Myocyte (in vitro differentiated cells): ENCODE data around the gene NUB1. TPM values are rescaled to one million over a fixed set of nuclear protein-coding genes. Genes with fewer than 3 reads are reported as not detected.

Experiments used
- DNase-seq: peaks from one replicate; pipeline ENCODE4 v3.0.0-alpha.2; 2012; ENCODE audit warnings: low read depth
- total RNA-seq: library from RNA; depleted of rRNA; stranded (reverse); fragments of >200 nt; gene quantifications from 2 replicates; pipeline ENCODE4 v1.2.3, GENCODE V29; 2014

The NUB1 gene
- total RNA-seq, 1 donor from 2014 or later, result 60.7 TPM

- DNase-seq, result no peak
Measured at GRCh38 chr7:151403764-151404163, 62.2 kb downstream of the NUB1 start.

- DNase-seq, result peak; percentile 33
Measured at GRCh38 chr7:151404216-151405011, 62.8 kb downstream of the NUB1 start.

- DNase-seq, result no peak
Measured at GRCh38 chr7:151405056-151405455, 63.4 kb downstream of the NUB1 start.

- DNase-seq, result no peak
Measured at GRCh38 chr7:151405588-151405987, 64.0 kb downstream of the NUB1 start.

GRCh38 chr7:151406051-151406875, 64.7 kb downstream of the NUB1 start:
- no peak for DNase-seq

GRCh38 chr7:151406886-151407583, 65.4 kb downstream of the NUB1 start:
- DNase-seq, result no peak

- no peak for DNase-seq
Measured at GRCh38 chr7:151408498-151408838, 66.9 kb downstream of the NUB1 start.

- no peak for DNase-seq
Measured at GRCh38 chr7:151408839-151409666, 67.4 kb downstream of the NUB1 start.

GRCh38 chr7:151409667-151410404, 68.2 kb downstream of the NUB1 start, which contains the start of gene WDR86:
TSS of gene WDR86 (minus strand) at chr7:151410038. CDS start at chr7:151409589, 449 bp downstream.
- no peak for DNase-seq

GRCh38 chr7:151410405-151411390, 69.1 kb downstream of the NUB1 start:
- peak; percentile 17 for DNase-seq

GRCh38 chr7:151411551-151411950, 69.9 kb downstream of the NUB1 start:
- DNase-seq, result no peak

- DNase-seq, result no peak
Measured at GRCh38 chr7:151412318-151412717, 70.7 kb downstream of the NUB1 start.

GRCh38 chr7:151413241-151413640, 71.6 kb downstream of the NUB1 start:
- no peak for DNase-seq

- DNase-seq, result no peak
Measured at GRCh38 chr7:151415375-151416105, 73.9 kb downstream of the NUB1 start.

GRCh38 chr7:151416112-151416940, 74.7 kb downstream of the NUB1 start:
- DNase-seq, result no peak

GRCh38 chr7:151416941-151417315, 75.3 kb downstream of the NUB1 start:
- DNase-seq, result peak; percentile 57

- no peak for DNase-seq
Measured at GRCh38 chr7:151420144-151420543, 78.5 kb downstream of the NUB1 start.
